NOMO-1 treated with dmso at 0.1 percent for 144 hours (cell line): Measurements from ENCODE around the gene IKZF5.

Experiments
- DNase-seq: peaks from one replicate; lab custom pipeline; 2025; ENCODE audit not compliant: unreplicated experiment; lab: John Stamatoyannopoulos, UW

The IKZF5 gene

GRCh38 chr10:122984708-122985107 is 23.9 kb downstream of the IKZF5 start:
- no peak for DNase-seq

GRCh38 chr10:122983898-122984297 is 24.7 kb downstream of the IKZF5 start:
- DNase-seq, result no peak

- peak; percentile 34 for DNase-seq
Measured at GRCh38 chr10:122981066-122981464, 27.5 kb downstream of the IKZF5 start.

GRCh38 chr10:122980209-122981065 is 28.2 kb downstream of the IKZF5 start, which contains the start of gene PSTK:
Gene PSTK, plus strand, starts transcription at chr10:122980401. Its CDS starts 79 bp downstream, at chr10:122980480.
- peak; percentile 85 for DNase-seq

- no peak for DNase-seq
Measured at GRCh38 chr10:122974543-122975064, 34.0 kb downstream of the IKZF5 start.

GRCh38 chr10:122974023-122974422 is 34.6 kb downstream of the IKZF5 start:
- DNase-seq, result no peak

- no peak for DNase-seq
Measured at GRCh38 chr10:122968698-122969097, 39.9 kb downstream of the IKZF5 start.

GRCh38 chr10:122966879-122967278 is 41.7 kb downstream of the IKZF5 start:
- DNase-seq, result no peak

GRCh38 chr10:122962405-122962804 is 46.2 kb downstream of the IKZF5 start:
- DNase-seq, result no peak

- no peak for DNase-seq
Measured at GRCh38 chr10:122957474-122957873, 51.1 kb downstream of the IKZF5 start.

- DNase-seq, result no peak
Measured at GRCh38 chr10:122955892-122956291, 52.7 kb downstream of the IKZF5 start.

- no peak for DNase-seq
Measured at GRCh38 chr10:122954731-122955050, 53.9 kb downstream of the IKZF5 start.

- DNase-seq, result peak; percentile 99
Measured at GRCh38 chr10:122953902-122954730, 54.5 kb downstream of the IKZF5 start, which contains the start of gene C10orf88. Gene C10orf88, minus strand, starts transcription at chr10:122954227. Its CDS starts 49 bp downstream, at chr10:122954178.

- no peak for DNase-seq
Measured at GRCh38 chr10:122949296-122949695, 59.3 kb downstream of the IKZF5 start.
